ENCODE results near the gene PABPN1L. TPM values are rescaled to one million over a fixed set of nuclear protein-coding genes. Genes with fewer than 3 reads are reported as not detected.

PABPN1L gene
- total and polyA plus RNA-seq, 2 of the 4 experiments (the other 2 are of a cell fraction): not detected

DNA sequence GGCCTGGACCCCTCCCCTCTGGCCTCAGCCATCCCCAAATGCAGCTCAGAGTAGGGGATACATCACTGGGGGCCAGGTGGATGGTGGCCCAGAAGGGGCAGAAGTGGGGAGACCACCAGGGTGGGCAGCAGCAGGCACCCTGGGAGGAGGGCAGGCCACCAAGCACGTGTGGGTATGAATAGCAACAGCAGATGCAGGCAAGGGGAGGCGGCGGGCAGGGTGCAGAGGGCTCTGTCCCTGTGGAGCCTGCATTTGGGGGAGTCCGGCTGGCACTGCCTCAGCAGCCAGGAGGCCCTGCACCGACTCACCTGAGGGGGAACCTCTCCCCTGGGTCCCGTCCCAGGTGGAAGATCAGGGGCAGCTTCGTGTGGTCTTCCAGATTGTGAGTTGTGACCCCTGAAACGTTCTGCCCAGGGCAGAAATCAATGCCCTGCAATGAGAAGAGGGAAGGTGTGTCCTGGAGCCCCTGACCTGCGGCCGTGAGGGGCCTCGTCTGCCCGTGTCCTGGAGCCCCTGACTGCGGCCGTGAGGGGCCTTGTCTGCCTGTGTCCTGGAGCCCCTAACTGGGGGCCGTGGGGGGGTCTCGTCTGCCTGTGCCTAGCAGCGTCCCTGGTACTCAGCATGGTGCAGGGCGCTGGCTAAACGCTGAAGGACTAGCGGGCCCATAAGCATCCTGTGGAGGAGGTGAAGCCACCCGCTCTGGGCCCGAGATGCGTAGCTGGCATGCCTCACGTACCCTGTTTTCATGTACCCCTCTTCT lies 44.0 kb downstream of the PABPN1L start:
- no peak overlapping the region for H3K4me3 ChIP-seq (ENCODE audit: insufficient read depth, low read depth, low read length)
- TF ChIP-seq MXI1 (IDR thresholded peaks at IDR 0.05; ENCODE audit: borderline replicate concordance, low read depth, low read length) (no peak), SMC3 (IDR thresholded peaks at IDR 0.05; ENCODE audit: low read depth, low read length) (no peak), FOS (IDR thresholded peaks at IDR 0.05; ENCODE audit: low read depth, low read length) (no peak), RCOR1 (IDR thresholded peaks at IDR 0.05; ENCODE audit: insufficient replicate concordance, low read length) (no peak)
- TF ChIP-seq, protein P1, sequence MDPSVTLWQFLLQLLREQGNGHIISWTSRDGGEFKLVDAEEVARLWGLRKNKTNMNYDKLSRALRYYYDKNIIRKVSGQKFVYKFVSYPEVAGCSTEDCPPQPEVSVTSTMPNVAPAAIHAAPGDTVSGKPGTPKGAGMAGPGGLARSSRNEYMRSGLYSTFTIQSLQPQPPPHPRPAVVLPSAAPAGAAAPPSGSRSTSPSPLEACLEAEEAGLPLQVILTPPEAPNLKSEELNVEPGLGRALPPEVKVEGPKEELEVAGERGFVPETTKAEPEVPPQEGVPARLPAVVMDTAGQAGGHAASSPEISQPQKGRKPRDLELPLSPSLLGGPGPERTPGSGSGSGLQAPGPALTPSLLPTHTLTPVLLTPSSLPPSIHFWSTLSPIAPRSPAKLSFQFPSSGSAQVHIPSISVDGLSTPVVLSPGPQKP (IDR thresholded peaks at IDR 0.05; ENCODE audit: borderline replicate concordance, low read depth, low read length): no peak
- TF ChIP-seq, protein P2, sequence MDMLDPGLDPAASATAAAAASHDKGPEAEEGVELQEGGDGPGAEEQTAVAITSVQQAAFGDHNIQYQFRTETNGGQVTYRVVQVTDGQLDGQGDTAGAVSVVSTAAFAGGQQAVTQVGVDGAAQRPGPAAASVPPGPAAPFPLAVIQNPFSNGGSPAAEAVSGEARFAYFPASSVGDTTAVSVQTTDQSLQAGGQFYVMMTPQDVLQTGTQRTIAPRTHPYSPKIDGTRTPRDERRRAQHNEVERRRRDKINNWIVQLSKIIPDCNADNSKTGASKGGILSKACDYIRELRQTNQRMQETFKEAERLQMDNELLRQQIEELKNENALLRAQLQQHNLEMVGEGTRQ (IDR thresholded peaks at IDR 0.05; ENCODE audit: low read depth, low read length): no peak
- TF ChIP-seq, protein P3, sequence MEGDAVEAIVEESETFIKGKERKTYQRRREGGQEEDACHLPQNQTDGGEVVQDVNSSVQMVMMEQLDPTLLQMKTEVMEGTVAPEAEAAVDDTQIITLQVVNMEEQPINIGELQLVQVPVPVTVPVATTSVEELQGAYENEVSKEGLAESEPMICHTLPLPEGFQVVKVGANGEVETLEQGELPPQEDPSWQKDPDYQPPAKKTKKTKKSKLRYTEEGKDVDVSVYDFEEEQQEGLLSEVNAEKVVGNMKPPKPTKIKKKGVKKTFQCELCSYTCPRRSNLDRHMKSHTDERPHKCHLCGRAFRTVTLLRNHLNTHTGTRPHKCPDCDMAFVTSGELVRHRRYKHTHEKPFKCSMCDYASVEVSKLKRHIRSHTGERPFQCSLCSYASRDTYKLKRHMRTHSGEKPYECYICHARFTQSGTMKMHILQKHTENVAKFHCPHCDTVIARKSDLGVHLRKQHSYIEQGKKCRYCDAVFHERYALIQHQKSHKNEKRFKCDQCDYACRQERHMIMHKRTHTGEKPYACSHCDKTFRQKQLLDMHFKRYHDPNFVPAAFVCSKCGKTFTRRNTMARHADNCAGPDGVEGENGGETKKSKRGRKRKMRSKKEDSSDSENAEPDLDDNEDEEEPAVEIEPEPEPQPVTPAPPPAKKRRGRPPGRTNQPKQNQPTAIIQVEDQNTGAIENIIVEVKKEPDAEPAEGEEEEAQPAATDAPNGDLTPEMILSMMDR (conservative IDR thresholded peaks at IDR 0.05; ENCODE audit: low read depth, low read length): no peak
- no peak overlapping the region for H3K4me2 ChIP-seq (ENCODE audit: low read depth, low read length)
- no peak overlapping the region for H2AK9ac ChIP-seq (replicated peaks; ENCODE audit: low read depth, low read length, poor library complexity)
- ATAC-seq (ENCODE audit: low read depth) (no peak), DNase-seq (no peak)
- H3K27ac ChIP-seq (ENCODE audit: insufficient read depth, low read length): no peak overlapping the region
- no peak overlapping the region for H2BK20ac ChIP-seq (ENCODE audit: low read depth, low read length)
- CTCF ChIA-PET: no interaction called here
- 90% methylated on average over 13 of the region's 24 CpGs; no CpG with 5 or more reads in 1 of the 2 experiments for WGBS, 2 experiments (ENCODE audit: extremely low coverage in 2 of 2, insufficient read length in 1 of 2)
- H4K8ac ChIP-seq (ENCODE audit: low read depth in 2 of 2, low read length in 2 of 2): no peak overlapping the region
- H3K9ac ChIP-seq (ENCODE audit: low read depth, low read length): no peak overlapping the region
- H2BK15ac ChIP-seq (ENCODE audit: low read depth, low read length): no peak overlapping the region
- H3K18ac ChIP-seq (ENCODE audit: low read depth, low read length): no peak overlapping the region
- H3K4me1 ChIP-seq (ENCODE audit: control insufficient read depth, insufficient read depth, low read length): peaks cover 12% of the 10 kb centered on the region
- H3K23ac ChIP-seq (ENCODE audit: low read depth, low read length): no peak overlapping the region
- H3K27me3 ChIP-seq (ENCODE audit: control insufficient read depth, insufficient read depth, low read length): no peaks in the 10 kb centered on the region
- no peak overlapping the region for H2BK120ac ChIP-seq (ENCODE audit: low read depth, low read length)
- no TSS peak for BruUV-seq (replicated peaks)
- H3K56ac ChIP-seq (ENCODE audit: extremely low read depth, insufficient read depth, low read length): no peak overlapping the region
- H3K4ac ChIP-seq (ENCODE audit: low read depth, low read length): no peak overlapping the region
- dilution Hi-C loops (cut with HindIII; ENCODE audit: low sequenced_read_pairs, unreplicated experiment) (no loop called here), intact Hi-C loops (cut with micrococcal nuclease) (no loop called here), in situ Hi-C loops (cut with MboI; ENCODE audit: low sequenced_read_pairs) (no loop called here)
- no peak overlapping the region for H2BK5ac ChIP-seq (ENCODE audit: low read depth, low read length, poor library complexity, severe bottlenecking)
- no peak overlapping the region for H2AFZ ChIP-seq (replicated peaks; ENCODE audit: low read length, poor library complexity)
- no peak overlapping the region for H3K14ac ChIP-seq (replicated peaks; ENCODE audit: low read depth, low read length)
- no peak overlapping the region for H4K5ac ChIP-seq (ENCODE audit: low read depth, low read length)
- H3K36me3 ChIP-seq (ENCODE audit: control insufficient read depth, insufficient read depth, low read length): peaks cover 24% of the 10 kb centered on the region
- peaks cover 5% of the 10 kb centered on the region for H3K9me1 ChIP-seq (ENCODE audit: insufficient read depth, low read length)
- H2AK5ac ChIP-seq (ENCODE audit: low read depth, low read length): no peak overlapping the region
- POLR2A ChIA-PET (ENCODE audit: unreplicated experiment): no interaction called here
- peaks cover 4% of the 10 kb centered on the region; the same call in 1 of the 2 replicates for H4K20me1 ChIP-seq (ENCODE audit: insufficient read depth, low read length)
- no peak overlapping the region for H4K91ac ChIP-seq (ENCODE audit: insufficient read depth, low read depth, low read length)
- no peaks in the 10 kb centered on the region for H3K79me1 ChIP-seq (ENCODE audit: low read depth in 1 of 2, low read length in 2 of 2)
- H3K9me3 ChIP-seq (ENCODE audit: control insufficient read depth, insufficient read depth, low read length): no peaks in the 10 kb centered on the region

Measured in IMR-90 (cell line).